HEK293 (cell line): ENCODE results near the gene CSF2RB.

ENCODE experiments used
- CTCF ChIA-PET: fragments of 350-600 bp; formaldehyde crosslinking; extraction: SDS; loops from one replicate; lab custom pipeline; 2021; ENCODE audit warnings: antibody characterized with exemption; lab: Yijun Ruan, JAX
- POLR2A ChIA-PET: fragments of 300-600 bp; formaldehyde crosslinking; extraction: SDS; loops from one replicate; lab custom pipeline; 2020; ENCODE audit warnings: antibody characterized with exemption, inconsistent platforms; lab: Yijun Ruan, JAX
- H3K27ac ChIP-seq: fragments of 200-500 bp; sonication (Bioruptor generic); 2 replicates; pipeline ENCODE4 v1.5.1; 2014; ENCODE audit warnings: low read depth, low read length, control low read depth, inconsistent platforms; ENCODE audit errors: extremely low read depth
- H3K36me3 ChIP-seq, 2 experiments: fragments of 200-500 bp in 1 of 2; sonication (Bioruptor generic) in 1 of 2; 1 replicate in 1 of 2; 2 replicates in 1 of 2; pipeline ENCODE4 v1.5.1; 2014 to 2017; ENCODE audit warnings: inconsistent platforms in 2 of 2, low read length in 2 of 2; ENCODE audit not compliant: control insufficient read depth in 2 of 2, insufficient read depth in 1 of 2
- H3K4me1 ChIP-seq: fragments of 200-500 bp; sonication (Bioruptor generic); 2 replicates; pipeline ENCODE4 v1.5.1; 2014; ENCODE audit warnings: mild to moderate bottlenecking, low read length, inconsistent platforms; ENCODE audit not compliant: control insufficient read depth, insufficient read depth
- H3K4me3 ChIP-seq: 2 replicates; pipeline ENCODE4 v1.5.1; 2011; ENCODE audit warnings: low read depth, mild to moderate bottlenecking, control low read depth, low read length, moderate library complexity
- H3K9me3 ChIP-seq: fragments of 200-500 bp; sonication (Bioruptor generic); 2 replicates; pipeline ENCODE4 v1.5.1; 2014; ENCODE audit warnings: low read depth, low read length, inconsistent platforms; ENCODE audit not compliant: control insufficient read depth, insufficient read depth
- GLI4 ChIP-seq: fragments of 450-650 bp; formaldehyde crosslinking; IDR thresholded peaks from 2 replicates; pipeline ENCODE4 v1.5.1; 2016; ENCODE audit warnings: missing biosample characterization, missing genetic modification characterization
- HOXC10 ChIP-seq: sonication (generic); formaldehyde crosslinking; IDR thresholded peaks from 2 replicates; pipeline ENCODE4 v1.8.1; 2023; ENCODE audit warnings: mild to moderate bottlenecking, missing genetic modification reagents
- ZBTB10 ChIP-seq: fragments of 450-650 bp; formaldehyde crosslinking; IDR thresholded peaks from 2 replicates; pipeline ENCODE4 v1.5.1; 2016; ENCODE audit warnings: missing biosample characterization, missing genetic modification characterization
- ZBTB7A ChIP-seq: fragments of 450-650 bp; formaldehyde crosslinking; IDR thresholded peaks from 2 replicates; pipeline ENCODE4 v1.5.1; 2016; ENCODE audit warnings: low read depth, missing biosample characterization, missing genetic modification characterization
- ZFHX2 ChIP-seq: fragments of 450-650 bp; formaldehyde crosslinking; conservative IDR thresholded peaks from 2 replicates; pipeline ENCODE4 v1.5.1; 2016; ENCODE audit warnings: missing biosample characterization, missing genetic modification characterization
- ZFP37 ChIP-seq: fragments of 450-650 bp; formaldehyde crosslinking; IDR thresholded peaks from 2 replicates; pipeline ENCODE4 v1.5.1; 2016; ENCODE audit warnings: missing biosample characterization, missing genetic modification characterization
- ZNF112 ChIP-seq: fragments of 450-650 bp; formaldehyde crosslinking; IDR thresholded peaks from 2 replicates; pipeline ENCODE4 v1.5.0; 2017; ENCODE audit warnings: missing biosample characterization, missing genetic modification characterization
- ZNF121 ChIP-seq: fragments of 450-650 bp; formaldehyde crosslinking; IDR thresholded peaks from 2 replicates; pipeline ENCODE4 v1.5.1; 2016; ENCODE audit warnings: missing biosample characterization, missing genetic modification characterization
- ZNF211 ChIP-seq: fragments of 450-650 bp; formaldehyde crosslinking; IDR thresholded peaks from 2 replicates; pipeline ENCODE4 v1.5.1; 2016; ENCODE audit warnings: low read depth, missing biosample characterization, missing genetic modification characterization
- ZNF223 ChIP-seq: fragments of 450-650 bp; formaldehyde crosslinking; IDR thresholded peaks from 2 replicates; pipeline ENCODE4 v1.5.1; 2016; ENCODE audit warnings: missing biosample characterization, missing genetic modification characterization
- ZNF394 ChIP-seq: fragments of 450-650 bp; formaldehyde crosslinking; IDR thresholded peaks from 2 replicates; pipeline ENCODE4 v1.5.1; 2016; ENCODE audit warnings: missing biosample characterization, missing genetic modification characterization, mild to moderate bottlenecking, moderate library complexity, borderline replicate concordance
- ZNF426 ChIP-seq: fragments of 450-650 bp; formaldehyde crosslinking; IDR thresholded peaks from 2 replicates; pipeline ENCODE4 v1.5.1; 2017; ENCODE audit warnings: missing biosample characterization, missing genetic modification characterization, mild to moderate bottlenecking, inconsistent platforms, moderate library complexity
- ZNF621 ChIP-seq: fragments of 450-650 bp; formaldehyde crosslinking; IDR thresholded peaks from 2 replicates; pipeline ENCODE4 v1.5.1; 2017; ENCODE audit warnings: missing biosample characterization, missing genetic modification characterization
- TF ChIP-seq, protein P1 (sequence below): fragments of 450-650 bp; formaldehyde crosslinking; IDR thresholded peaks from 2 replicates; pipeline ENCODE4 v1.5.1; 2016; ENCODE audit warnings: missing biosample characterization, missing genetic modification characterization
- TF ChIP-seq, protein P2 (sequence below): fragments of 450-650 bp; formaldehyde crosslinking; IDR thresholded peaks from 2 replicates; pipeline ENCODE4 v1.5.1; 2017; ENCODE audit warnings: missing biosample characterization, missing genetic modification characterization
- TF ChIP-seq, protein P3 (sequence below): fragments of 450-650 bp; formaldehyde crosslinking; IDR thresholded peaks from 2 replicates; pipeline ENCODE4 v1.5.1; 2016; ENCODE audit warnings: missing biosample characterization, missing genetic modification characterization

Gene CSF2RB

GRCh38 chr22:36884349-36885158 is 28.9 kb upstream of the CSF2RB start:
- POLR2A ChIA-PET, result interaction anchor here (0.7 kb wide), 1 partner anchor 262 kb away, joined by 4 read pairs; no protein-coding TSS in a partner anchor
- H3K27ac ChIP-seq, result no peak overlapping the region
- no peaks in the 10 kb centered on the region for H3K9me3 ChIP-seq
- CTCF ChIA-PET, result interaction anchor here (0.6 to 6.8 kb wide), 4 partner anchors 18 to 148 kb away, joined by 4 to 45 read pairs (median 4); no protein-coding TSS in a partner anchor
- TF ChIP-seq, protein P1, sequence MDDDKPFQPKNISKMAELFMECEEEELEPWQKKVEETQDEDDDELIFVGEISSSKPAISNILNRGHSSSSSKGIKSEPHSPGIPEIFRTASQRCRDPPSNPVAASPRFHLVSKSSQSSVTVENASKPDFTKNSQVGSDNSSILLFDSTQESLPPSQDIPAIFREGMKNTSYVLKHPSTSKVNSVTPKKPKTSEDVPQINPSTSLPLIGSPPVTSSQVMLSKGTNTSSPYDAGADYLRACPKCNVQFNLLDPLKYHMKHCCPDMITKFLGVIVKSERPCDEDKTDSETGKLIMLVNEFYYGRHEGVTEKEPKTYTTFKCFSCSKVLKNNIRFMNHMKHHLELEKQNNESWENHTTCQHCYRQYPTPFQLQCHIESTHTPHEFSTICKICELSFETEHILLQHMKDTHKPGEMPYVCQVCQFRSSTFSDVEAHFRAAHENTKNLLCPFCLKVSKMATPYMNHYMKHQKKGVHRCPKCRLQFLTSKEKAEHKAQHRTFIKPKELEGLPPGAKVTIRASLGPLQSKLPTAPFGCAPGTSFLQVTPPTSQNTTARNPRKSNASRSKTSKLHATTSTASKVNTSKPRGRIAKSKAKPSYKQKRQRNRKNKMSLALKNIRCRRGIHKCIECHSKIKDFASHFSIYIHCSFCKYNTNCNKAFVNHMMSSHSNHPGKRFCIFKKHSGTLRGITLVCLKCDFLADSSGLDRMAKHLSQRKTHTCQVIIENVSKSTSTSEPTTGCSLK (tag by site-specific recombination), result no peak
- TF ChIP-seq, protein P2, sequence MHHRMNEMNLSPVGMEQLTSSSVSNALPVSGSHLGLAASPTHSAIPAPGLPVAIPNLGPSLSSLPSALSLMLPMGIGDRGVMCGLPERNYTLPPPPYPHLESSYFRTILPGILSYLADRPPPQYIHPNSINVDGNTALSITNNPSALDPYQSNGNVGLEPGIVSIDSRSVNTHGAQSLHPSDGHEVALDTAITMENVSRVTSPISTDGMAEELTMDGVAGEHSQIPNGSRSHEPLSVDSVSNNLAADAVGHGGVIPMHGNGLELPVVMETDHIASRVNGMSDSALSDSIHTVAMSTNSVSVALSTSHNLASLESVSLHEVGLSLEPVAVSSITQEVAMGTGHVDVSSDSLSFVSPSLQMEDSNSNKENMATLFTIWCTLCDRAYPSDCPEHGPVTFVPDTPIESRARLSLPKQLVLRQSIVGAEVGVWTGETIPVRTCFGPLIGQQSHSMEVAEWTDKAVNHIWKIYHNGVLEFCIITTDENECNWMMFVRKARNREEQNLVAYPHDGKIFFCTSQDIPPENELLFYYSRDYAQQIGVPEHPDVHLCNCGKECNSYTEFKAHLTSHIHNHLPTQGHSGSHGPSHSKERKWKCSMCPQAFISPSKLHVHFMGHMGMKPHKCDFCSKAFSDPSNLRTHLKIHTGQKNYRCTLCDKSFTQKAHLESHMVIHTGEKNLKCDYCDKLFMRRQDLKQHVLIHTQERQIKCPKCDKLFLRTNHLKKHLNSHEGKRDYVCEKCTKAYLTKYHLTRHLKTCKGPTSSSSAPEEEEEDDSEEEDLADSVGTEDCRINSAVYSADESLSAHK, result no peak
- TF ChIP-seq ZNF211 (tag by site-specific recombination), result no peak
- no peak for TF ChIP-seq ZNF621
- TF ChIP-seq, protein P3, sequence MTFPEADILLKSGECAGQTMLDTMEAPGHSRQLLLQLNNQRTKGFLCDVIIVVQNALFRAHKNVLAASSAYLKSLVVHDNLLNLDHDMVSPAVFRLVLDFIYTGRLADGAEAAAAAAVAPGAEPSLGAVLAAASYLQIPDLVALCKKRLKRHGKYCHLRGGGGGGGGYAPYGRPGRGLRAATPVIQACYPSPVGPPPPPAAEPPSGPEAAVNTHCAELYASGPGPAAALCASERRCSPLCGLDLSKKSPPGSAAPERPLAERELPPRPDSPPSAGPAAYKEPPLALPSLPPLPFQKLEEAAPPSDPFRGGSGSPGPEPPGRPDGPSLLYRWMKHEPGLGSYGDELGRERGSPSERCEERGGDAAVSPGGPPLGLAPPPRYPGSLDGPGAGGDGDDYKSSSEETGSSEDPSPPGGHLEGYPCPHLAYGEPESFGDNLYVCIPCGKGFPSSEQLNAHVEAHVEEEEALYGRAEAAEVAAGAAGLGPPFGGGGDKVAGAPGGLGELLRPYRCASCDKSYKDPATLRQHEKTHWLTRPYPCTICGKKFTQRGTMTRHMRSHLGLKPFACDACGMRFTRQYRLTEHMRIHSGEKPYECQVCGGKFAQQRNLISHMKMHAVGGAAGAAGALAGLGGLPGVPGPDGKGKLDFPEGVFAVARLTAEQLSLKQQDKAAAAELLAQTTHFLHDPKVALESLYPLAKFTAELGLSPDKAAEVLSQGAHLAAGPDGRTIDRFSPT, result no peak
- no peak for TF ChIP-seq GLI4
- no peak for TF ChIP-seq ZNF112 (tag by site-specific recombination)
- TF ChIP-seq HOXC10 (CRISPR knock-in tag), result no peak
- TF ChIP-seq ZFP37 (tag by site-specific recombination), result no peak
- no peak for TF ChIP-seq ZBTB10 (tag by site-specific recombination)
- no peak for TF ChIP-seq ZNF223 (tag by site-specific recombination)
- TF ChIP-seq ZBTB7A (tag by site-specific recombination), result no peak
- H3K36me3 ChIP-seq, result no peaks in the 10 kb centered on the region
- H3K4me1 ChIP-seq, result no peaks in the 10 kb centered on the region
- no peak overlapping the region for H3K4me3 ChIP-seq

GRCh38 chr22:36885474-36885873 is 28.0 kb upstream of the CSF2RB start:
- TF ChIP-seq ZNF394 (tag by site-specific recombination) (no peak), ZFHX2 (tag by site-specific recombination) (no peak), ZNF426 (tag by site-specific recombination) (no peak), ZNF121 (no peak)
- ChIA-PET CTCF (interaction anchor here (0.5 to 6.8 kb wide), 2 partner anchors 28 to 113 kb away, joined by 5 to 45 read pairs; no protein-coding TSS in a partner anchor), POLR2A (no interaction called here)
- Histone ChIP-seq H3K9me3 (no peaks in the 10 kb centered on the region), H3K4me3 (no peak overlapping the region), H3K4me1 (no peaks in the 10 kb centered on the region), H3K27ac (no peak overlapping the region), H3K36me3 (no peaks in the 10 kb centered on the region)
